ENCODE results near the gene SLC12A4. TPM values are rescaled to one million over a fixed set of nuclear protein-coding genes. Genes with fewer than 3 reads are reported as not detected.

SLC12A4 gene
- polyA plus RNA-seq, 2 of the 4 experiments (the other 2 are of a cell fraction) = 18.2 to 33.2 TPM

DNA sequence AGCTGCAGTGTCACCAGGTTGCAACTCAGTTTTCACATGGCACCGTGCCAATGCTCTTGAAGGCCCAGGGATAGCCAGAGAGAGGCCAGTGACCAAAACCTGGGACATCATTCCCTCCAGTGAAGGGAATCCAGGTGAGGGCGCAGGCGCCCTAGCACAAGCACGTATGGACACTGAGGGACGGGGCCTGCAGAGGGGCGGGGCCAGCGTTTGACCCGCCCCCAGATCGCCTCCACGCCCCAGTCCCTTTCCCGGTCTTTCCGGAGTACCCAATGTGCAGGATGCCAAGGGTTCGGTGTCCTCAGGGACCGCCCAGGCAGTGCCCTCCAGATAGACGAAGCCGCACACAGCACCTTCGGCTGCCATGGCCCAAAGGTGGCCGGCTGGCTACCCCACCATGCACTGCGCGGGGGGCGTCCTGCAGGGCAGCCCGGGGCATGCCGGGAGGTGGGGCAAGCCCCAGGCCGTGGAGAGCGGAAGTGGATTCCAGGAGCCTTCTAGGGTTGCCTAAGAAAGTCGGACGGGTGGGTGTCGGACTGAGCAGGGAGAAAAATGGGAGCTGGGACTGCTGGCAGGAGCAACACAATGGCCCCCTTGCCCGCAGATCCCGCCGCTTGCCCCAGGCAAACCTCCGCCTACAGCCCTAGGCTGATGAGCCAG, 4.6 kb downstream of the SLC12A4 start:
- FAIRE-seq (no peak), ATAC-seq (no peak), DNase-seq (ENCODE audit: low read depth in 1 of 2, low spot score in 1 of 2) (no peak)
- H3K4me2 ChIP-seq = no peak overlapping the region
- 92% methylated on average over 20 of the region's 32 CpGs for WGBS (ENCODE audit: missing lambda C conversion rate)
- no peaks in the 10 kb centered on the region for H3K9me3 ChIP-seq
- H3K4me3 ChIP-seq = no peak overlapping the region
- no peak overlapping the region for H3K27ac ChIP-seq
- ChIA-PET CTCF (interaction anchor here (1.2 to 1.9 kb wide), 3 partner anchors 21 to 148 kb away, joined by 3 to 9 read pairs (median 5); no protein-coding TSS in a partner anchor), POLR2A (interaction anchor here (0.9 kb wide), 1 partner anchor 28 kb away, joined by 3 read pairs; no protein-coding TSS in a partner anchor)
- H3K4me1 ChIP-seq = peaks cover 20% of the 10 kb centered on the region
- no peak for TF ChIP-seq EHMT2 (IDR thresholded peaks at IDR 0.05; ENCODE audit: low read depth)

DNA sequence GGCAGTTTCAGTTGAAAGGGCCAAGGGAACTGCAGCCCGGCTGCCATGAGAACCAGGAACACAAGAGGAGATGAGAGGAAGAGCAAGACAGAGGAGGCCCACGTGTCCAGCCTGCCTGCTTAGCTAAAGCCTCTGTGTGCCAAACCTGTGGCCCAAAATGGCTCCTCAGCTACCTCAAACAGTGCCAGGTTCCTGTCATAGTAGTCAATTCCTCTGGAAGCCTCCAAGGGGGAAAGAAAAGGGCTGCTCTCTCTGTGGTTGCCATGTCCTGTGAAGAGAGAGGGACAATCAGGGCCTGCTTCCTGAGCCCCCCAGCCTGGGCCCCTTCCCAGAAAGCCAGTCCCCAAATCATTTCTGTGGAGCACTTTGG, 5.2 kb downstream of the SLC12A4 start:
- H3K9me3 ChIP-seq = no peaks in the 10 kb centered on the region
- ChIA-PET CTCF (interaction anchor here (0.5 to 1.9 kb wide), 6 partner anchors 10 to 147 kb away, joined by 3 to 9 read pairs (median 3); no protein-coding TSS in a partner anchor), POLR2A (interaction anchor here (0.9 kb wide), 1 partner anchor 28 kb away, joined by 3 read pairs; no protein-coding TSS in a partner anchor)
- 98% methylated on average over 2 of the region's 2 CpGs for WGBS (ENCODE audit: missing lambda C conversion rate)
- no peak for ATAC-seq
- FAIRE-seq = no peak
- peaks cover 20% of the 10 kb centered on the region for H3K4me1 ChIP-seq
- H3K4me3 ChIP-seq = no peak overlapping the region
- no peak for DNase-seq (ENCODE audit: low read depth in 1 of 2, low spot score in 1 of 2)
- H3K27ac ChIP-seq = no peak overlapping the region
- TF ChIP-seq EHMT2 (IDR thresholded peaks at IDR 0.05; ENCODE audit: low read depth) (no peak), RAD21 (conservative IDR thresholded peaks at IDR 0.05 in 1 of 2, IDR thresholded peaks at IDR 0.05 in 1 of 2) (no peak), SMC3 (IDR thresholded peaks at IDR 0.05) (no peak), KDM1A (IDR thresholded peaks at IDR 0.05; ENCODE audit: low read depth) (no peak), CBX8 (IDR thresholded peaks at IDR 0.05) (no peak), NFE2L2 (conservative IDR thresholded peaks at IDR 0.05; ENCODE audit: low read length) (no peak), KDM5A (IDR thresholded peaks at IDR 0.05) (no peak), FOSL2 (IDR thresholded peaks at IDR 0.05) (no peak), FOSL2 (CRISPR knock-in tag; IDR thresholded peaks at IDR 0.05) (no peak), POLR2A (IDR thresholded peaks at IDR 0.05; ENCODE audit: low read length) (no peak), NR3C1 (IDR thresholded peaks at IDR 0.05) (no peak), TFCP2L1 (CRISPR knock-in tag; IDR thresholded peaks at IDR 0.05) (no peak), ESRRA (IDR thresholded peaks at IDR 0.05; ENCODE audit: borderline replicate concordance, low read length) (no peak), ZFP36 (IDR thresholded peaks at IDR 0.05; ENCODE audit: borderline replicate concordance, partially characterized antibody) (no peak), FOSB (CRISPR knock-in tag; IDR thresholded peaks at IDR 0.05) (no peak)
- TF ChIP-seq, protein P1, sequence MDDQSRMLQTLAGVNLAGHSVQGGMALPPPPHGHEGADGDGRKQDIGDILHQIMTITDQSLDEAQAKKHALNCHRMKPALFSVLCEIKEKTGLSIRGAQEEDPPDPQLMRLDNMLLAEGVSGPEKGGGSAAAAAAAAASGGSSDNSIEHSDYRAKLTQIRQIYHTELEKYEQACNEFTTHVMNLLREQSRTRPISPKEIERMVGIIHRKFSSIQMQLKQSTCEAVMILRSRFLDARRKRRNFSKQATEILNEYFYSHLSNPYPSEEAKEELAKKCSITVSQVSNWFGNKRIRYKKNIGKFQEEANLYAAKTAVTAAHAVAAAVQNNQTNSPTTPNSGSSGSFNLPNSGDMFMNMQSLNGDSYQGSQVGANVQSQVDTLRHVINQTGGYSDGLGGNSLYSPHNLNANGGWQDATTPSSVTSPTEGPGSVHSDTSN (IDR thresholded peaks at IDR 0.05) = no peak
- TF ChIP-seq, protein P2, sequence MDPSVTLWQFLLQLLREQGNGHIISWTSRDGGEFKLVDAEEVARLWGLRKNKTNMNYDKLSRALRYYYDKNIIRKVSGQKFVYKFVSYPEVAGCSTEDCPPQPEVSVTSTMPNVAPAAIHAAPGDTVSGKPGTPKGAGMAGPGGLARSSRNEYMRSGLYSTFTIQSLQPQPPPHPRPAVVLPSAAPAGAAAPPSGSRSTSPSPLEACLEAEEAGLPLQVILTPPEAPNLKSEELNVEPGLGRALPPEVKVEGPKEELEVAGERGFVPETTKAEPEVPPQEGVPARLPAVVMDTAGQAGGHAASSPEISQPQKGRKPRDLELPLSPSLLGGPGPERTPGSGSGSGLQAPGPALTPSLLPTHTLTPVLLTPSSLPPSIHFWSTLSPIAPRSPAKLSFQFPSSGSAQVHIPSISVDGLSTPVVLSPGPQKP (IDR thresholded peaks at IDR 0.05; ENCODE audit: low read depth, low read length) = no peak
- TF ChIP-seq, protein P3, sequence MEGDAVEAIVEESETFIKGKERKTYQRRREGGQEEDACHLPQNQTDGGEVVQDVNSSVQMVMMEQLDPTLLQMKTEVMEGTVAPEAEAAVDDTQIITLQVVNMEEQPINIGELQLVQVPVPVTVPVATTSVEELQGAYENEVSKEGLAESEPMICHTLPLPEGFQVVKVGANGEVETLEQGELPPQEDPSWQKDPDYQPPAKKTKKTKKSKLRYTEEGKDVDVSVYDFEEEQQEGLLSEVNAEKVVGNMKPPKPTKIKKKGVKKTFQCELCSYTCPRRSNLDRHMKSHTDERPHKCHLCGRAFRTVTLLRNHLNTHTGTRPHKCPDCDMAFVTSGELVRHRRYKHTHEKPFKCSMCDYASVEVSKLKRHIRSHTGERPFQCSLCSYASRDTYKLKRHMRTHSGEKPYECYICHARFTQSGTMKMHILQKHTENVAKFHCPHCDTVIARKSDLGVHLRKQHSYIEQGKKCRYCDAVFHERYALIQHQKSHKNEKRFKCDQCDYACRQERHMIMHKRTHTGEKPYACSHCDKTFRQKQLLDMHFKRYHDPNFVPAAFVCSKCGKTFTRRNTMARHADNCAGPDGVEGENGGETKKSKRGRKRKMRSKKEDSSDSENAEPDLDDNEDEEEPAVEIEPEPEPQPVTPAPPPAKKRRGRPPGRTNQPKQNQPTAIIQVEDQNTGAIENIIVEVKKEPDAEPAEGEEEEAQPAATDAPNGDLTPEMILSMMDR (IDR thresholded peaks at IDR 0.05) = no peak
- TF ChIP-seq, protein P4, sequence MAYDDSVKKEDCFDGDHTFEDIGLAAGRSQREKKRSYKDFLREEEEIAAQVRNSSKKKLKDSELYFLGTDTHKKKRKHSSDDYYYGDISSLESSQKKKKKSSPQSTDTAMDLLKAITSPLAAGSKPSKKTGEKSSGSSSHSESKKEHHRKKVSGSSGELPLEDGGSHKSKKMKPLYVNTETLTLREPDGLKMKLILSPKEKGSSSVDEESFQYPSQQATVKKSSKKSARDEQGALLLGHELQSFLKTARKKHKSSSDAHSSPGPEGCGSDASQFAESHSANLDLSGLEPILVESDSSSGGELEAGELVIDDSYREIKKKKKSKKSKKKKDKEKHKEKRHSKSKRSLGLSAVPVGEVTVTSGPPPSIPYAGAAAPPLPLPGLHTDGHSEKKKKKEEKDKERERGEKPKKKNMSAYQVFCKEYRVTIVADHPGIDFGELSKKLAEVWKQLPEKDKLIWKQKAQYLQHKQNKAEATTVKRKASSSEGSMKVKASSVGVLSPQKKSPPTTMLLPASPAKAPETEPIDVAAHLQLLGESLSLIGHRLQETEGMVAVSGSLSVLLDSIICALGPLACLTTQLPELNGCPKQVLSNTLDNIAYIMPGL (CRISPR knock-in tag; IDR thresholded peaks at IDR 0.05; ENCODE audit: borderline replicate concordance) = no peak
- TF ChIP-seq, protein P5, sequence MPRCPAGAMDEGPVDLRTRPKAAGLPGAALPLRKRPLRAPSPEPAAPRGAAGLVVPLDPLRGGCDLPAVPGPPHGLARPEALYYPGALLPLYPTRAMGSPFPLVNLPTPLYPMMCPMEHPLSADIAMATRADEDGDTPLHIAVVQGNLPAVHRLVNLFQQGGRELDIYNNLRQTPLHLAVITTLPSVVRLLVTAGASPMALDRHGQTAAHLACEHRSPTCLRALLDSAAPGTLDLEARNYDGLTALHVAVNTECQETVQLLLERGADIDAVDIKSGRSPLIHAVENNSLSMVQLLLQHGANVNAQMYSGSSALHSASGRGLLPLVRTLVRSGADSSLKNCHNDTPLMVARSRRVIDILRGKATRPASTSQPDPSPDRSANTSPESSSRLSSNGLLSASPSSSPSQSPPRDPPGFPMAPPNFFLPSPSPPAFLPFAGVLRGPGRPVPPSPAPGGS (IDR thresholded peaks at IDR 0.05) = no peak
- TF ChIP-seq, protein P6, sequence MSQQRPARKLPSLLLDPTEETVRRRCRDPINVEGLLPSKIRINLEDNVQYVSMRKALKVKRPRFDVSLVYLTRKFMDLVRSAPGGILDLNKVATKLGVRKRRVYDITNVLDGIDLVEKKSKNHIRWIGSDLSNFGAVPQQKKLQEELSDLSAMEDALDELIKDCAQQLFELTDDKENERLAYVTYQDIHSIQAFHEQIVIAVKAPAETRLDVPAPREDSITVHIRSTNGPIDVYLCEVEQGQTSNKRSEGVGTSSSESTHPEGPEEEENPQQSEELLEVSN (IDR thresholded peaks at IDR 0.05; ENCODE audit: borderline replicate concordance, low read depth) = no peak
- H3K4me2 ChIP-seq = no peak overlapping the region

Data from A549 (cell line).